GM21723 (cell line): Measurements from ENCODE around the gene ABHD15.

Experiments
- ATAC-seq: cut with Tn5 transposase; IDR thresholded peaks from one replicate; pipeline ENCODE4 v1.9.1; 2021; ENCODE audit warnings: mild to moderate bottlenecking, moderate library complexity; ENCODE audit not compliant: unreplicated experiment

The ABHD15 gene

GRCh38 chr17:29583324-29584248, 16.7 kb upstream of the ABHD15 start:
- no peak for ATAC-seq

GRCh38 chr17:29582772-29583171, 15.9 kb upstream of the ABHD15 start:
- no peak for ATAC-seq

GRCh38 chr17:29582254-29582765, 15.5 kb upstream of the ABHD15 start:
- no peak for ATAC-seq

- ATAC-seq: no peak
Observed at GRCh38 chr17:29581583-29582253, 14.9 kb upstream of the ABHD15 start.

GRCh38 chr17:29579866-29580771, 13.3 kb upstream of the ABHD15 start:
- peak; percentile 69 for ATAC-seq

- no peak for ATAC-seq
Observed at GRCh38 chr17:29578626-29579485, 12.0 kb upstream of the ABHD15 start.

- ATAC-seq: no peak
Observed at GRCh38 chr17:29577385-29578211, 10.8 kb upstream of the ABHD15 start.

- ATAC-seq: no peak
Observed at GRCh38 chr17:29577001-29577370, 10.1 kb upstream of the ABHD15 start.

- ATAC-seq: no peak
Observed at GRCh38 chr17:29576214-29577000, 9.6 kb upstream of the ABHD15 start.

GRCh38 chr17:29575511-29576213, 8.8 kb upstream of the ABHD15 start:
- ATAC-seq: no peak

- ATAC-seq: no peak
Observed at GRCh38 chr17:29574732-29575510, 8.1 kb upstream of the ABHD15 start.

GRCh38 chr17:29573871-29574731, 7.3 kb upstream of the ABHD15 start:
- no peak for ATAC-seq

GRCh38 chr17:29573558-29573869, 6.7 kb upstream of the ABHD15 start:
- no peak for ATAC-seq

- ATAC-seq: no peak
Observed at GRCh38 chr17:29572691-29573557, 6.1 kb upstream of the ABHD15 start.
